ENCODE measurements around the gene SMC3.
"Not testable (repeated sequence)": the region's sequence is repeated elsewhere in the genome, so short reads cannot be mapped to it uniquely, and the experiment has no call there.

The SMC3 gene

GRCh38 chr10:110591760-110592159 lies 24.3 kb downstream of the SMC3 start:
- no peak for DNase-seq

GRCh38 chr10:110597476-110597875 lies 30.0 kb downstream of the SMC3 start:
- DNase-seq = no peak

- no peak for DNase-seq
Observed at GRCh38 chr10:110600487-110601101, 33.1 kb downstream of the SMC3 start.

- DNase-seq = no peak
Observed at GRCh38 chr10:110601581-110601980, 34.1 kb downstream of the SMC3 start.

- DNase-seq = no peak
Observed at GRCh38 chr10:110608087-110608486, 40.6 kb downstream of the SMC3 start.

- no peak for DNase-seq
Observed at GRCh38 chr10:110609605-110610004, 42.1 kb downstream of the SMC3 start.

GRCh38 chr10:110610308-110610774 lies 42.8 kb downstream of the SMC3 start:
- DNase-seq = peak; percentile 38

GRCh38 chr10:110610781-110611180 lies 43.3 kb downstream of the SMC3 start:
- DNase-seq = not testable (repeated sequence)

GRCh38 chr10:110612087-110612486 lies 44.6 kb downstream of the SMC3 start:
- no peak for DNase-seq

GRCh38 chr10:110612629-110613028 lies 45.1 kb downstream of the SMC3 start:
- no peak for DNase-seq

GRCh38 chr10:110613341-110613995 lies 46.0 kb downstream of the SMC3 start:
- no peak for DNase-seq

GRCh38 chr10:110613996-110614495 lies 46.6 kb downstream of the SMC3 start:
- no peak for DNase-seq

- DNase-seq = no peak
Observed at GRCh38 chr10:110615057-110615747, 47.7 kb downstream of the SMC3 start.

GRCh38 chr10:110616493-110617033 lies 49.1 kb downstream of the SMC3 start:
- DNase-seq = no peak

GRCh38 chr10:110617425-110618229 lies 50.1 kb downstream of the SMC3 start:
- no peak for DNase-seq

- DNase-seq = no peak
Observed at GRCh38 chr10:110618230-110618610, 50.7 kb downstream of the SMC3 start.

GRCh38 chr10:110619514-110620397 lies 52.3 kb downstream of the SMC3 start:
- no peak for DNase-seq

GRCh38 chr10:110620398-110620719 lies 52.9 kb downstream of the SMC3 start:
- DNase-seq = no peak

GRCh38 chr10:110623316-110623715 lies 55.8 kb downstream of the SMC3 start:
- not testable (repeated sequence) for DNase-seq

- DNase-seq = no peak
Observed at GRCh38 chr10:110625356-110625894, 57.9 kb downstream of the SMC3 start.

Data from NCI-H526 treated with DMSO at 0.1 percent for 48 hours (cell line).